Posterior vena cava (tissue), 2 donors: ENCODE measurements around the gene DARS1. TPM values are rescaled to one million over a fixed set of nuclear protein-coding genes. Genes with fewer than 3 reads are reported as not detected.
A peak's percentile ranks its signal among the peaks of the same experiment; 100 is the strongest.

ENCODE experiments used
- DNase-seq: peaks from one replicate; pipeline ENCODE4 v3.0.0-alpha.2; 2020; ENCODE audit warnings: low spot score
- intact Hi-C, 2 donors: fragments of 100-400 bp; cut with DNase I; formaldehyde crosslinking; loops; one replicate each; pipeline versions ENCODE4 v1.14.1 to v1.14.2; 2022 to 2023
- total RNA-seq, 2 donors: library from RNA; stranded (reverse); fragmentation: NEBNext Ultra II Directional; extraction: Animal tissue kit (Norgen Biotek cat#: 25700); gene quantifications; one replicate each; pipeline ENCODE4 v1.2.1, GENCODE V29; 2021
- donor health status: DM: yes; HTN: yes; CAD: no.
- donor health status: DM: yes; HTN: yes; CAD: no.

The DARS1 gene
- total RNA-seq, 2 donors from 2014 or later, result 52.7 to 85.2 TPM

GRCh38 chr2:136019306-136019705, 33.9 kb upstream of the DARS1 start:
- no peak for DNase-seq
- intact Hi-C loops, result no loop called here

- no peak for DNase-seq
- intact Hi-C loops, result no loop called here
Measured at GRCh38 chr2:136017786-136018185, 32.4 kb upstream of the DARS1 start.

GRCh38 chr2:136016836-136017235, 31.4 kb upstream of the DARS1 start:
- DNase-seq, result no peak
- intact Hi-C loops, result no loop called here

DNA sequence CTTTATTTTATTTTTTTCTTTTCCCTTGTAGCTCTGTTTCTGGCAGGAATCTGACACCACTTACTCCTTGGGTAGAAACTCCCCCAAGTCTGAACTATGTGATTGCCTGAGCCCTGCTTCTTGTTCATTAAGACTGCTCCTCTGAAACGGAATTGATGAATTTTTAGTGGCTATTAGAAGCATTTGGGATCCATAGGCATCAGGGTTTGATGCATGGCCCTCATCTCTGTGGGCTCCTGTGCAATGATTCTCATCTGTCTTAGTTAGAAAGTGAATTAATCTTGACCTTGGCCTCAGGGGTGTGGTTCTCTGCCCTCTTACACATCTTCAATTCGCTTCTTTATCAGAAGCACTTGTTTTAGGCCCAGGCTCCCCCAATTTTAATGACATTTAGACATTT, 31.0 kb upstream of the DARS1 start:
- DNase-seq, result no peak
- intact Hi-C loops, result no loop called here

GRCh38 chr2:136015699-136016098, 30.3 kb upstream of the DARS1 start:
- DNase-seq, result no peak
- intact Hi-C loops, result no loop called here

GRCh38 chr2:136014411-136014810, 29.0 kb upstream of the DARS1 start:
- intact Hi-C loops, result no loop called here
- no peak for DNase-seq

- no peak for DNase-seq
- intact Hi-C loops, result no loop called here
Measured at GRCh38 chr2:136013955-136014354, 28.5 kb upstream of the DARS1 start.

DNA sequence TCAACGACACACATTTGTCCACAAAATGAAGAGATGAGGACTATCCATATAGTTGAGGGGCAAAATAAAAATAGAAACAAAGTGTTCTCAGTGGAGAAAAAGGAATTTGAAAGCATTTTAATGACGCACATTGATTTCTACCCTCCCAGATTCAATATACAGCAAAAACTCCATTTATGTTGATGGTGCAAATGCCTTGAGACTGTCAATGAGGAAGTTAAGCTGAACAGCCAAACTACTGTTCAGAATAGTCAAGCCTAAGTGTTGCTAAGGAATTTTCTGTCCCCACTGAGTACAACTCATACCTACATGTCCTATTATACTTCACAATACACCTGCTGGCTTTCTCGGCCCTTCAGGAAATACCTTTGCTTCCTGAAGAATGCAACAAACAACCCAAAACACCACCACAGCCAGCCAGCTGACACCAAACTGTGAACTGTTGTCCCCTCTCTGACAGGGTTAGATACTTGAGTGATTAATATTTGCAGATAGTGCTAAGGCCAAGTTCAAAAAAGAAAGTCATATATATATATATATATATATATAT, 27.8 kb upstream of the DARS1 start:
- no peak for DNase-seq
- intact Hi-C loops, result no loop called here

GRCh38 chr2:136012315-136012714, 26.9 kb upstream of the DARS1 start:
- DNase-seq, result no peak
- intact Hi-C loops, result no loop called here

GRCh38 chr2:136010126-136010525, 24.7 kb upstream of the DARS1 start:
- no peak for DNase-seq
- intact Hi-C loops, result no loop called here

GRCh38 chr2:136008205-136008865, 22.9 kb upstream of the DARS1 start:
- DNase-seq, result peak; percentile 88
- intact Hi-C loops, result no loop called here

DNA sequence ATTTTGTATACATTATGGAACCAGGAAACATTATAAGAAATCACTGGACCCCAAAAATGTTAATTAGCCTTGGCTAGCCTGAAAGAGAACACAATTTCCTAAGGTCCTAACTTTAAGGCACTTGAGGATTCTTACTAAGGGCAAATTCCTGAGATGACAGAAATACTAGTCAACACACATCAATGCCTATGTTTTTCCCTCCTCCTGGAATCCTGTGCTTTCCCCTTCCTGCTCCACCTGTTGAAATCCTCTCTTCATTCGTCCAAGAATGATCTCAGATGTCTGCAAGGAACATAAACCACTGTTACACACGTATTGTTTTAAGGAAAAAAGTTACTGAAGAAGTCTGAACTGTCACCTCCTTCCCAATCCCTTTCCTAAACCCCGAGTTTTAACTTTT, 21.2 kb upstream of the DARS1 start:
- intact Hi-C loops, result no loop called here
- no peak for DNase-seq

- intact Hi-C loops, result no loop called here
- DNase-seq, result no peak
Measured at GRCh38 chr2:136005462-136006196, 20.2 kb upstream of the DARS1 start.

DNA sequence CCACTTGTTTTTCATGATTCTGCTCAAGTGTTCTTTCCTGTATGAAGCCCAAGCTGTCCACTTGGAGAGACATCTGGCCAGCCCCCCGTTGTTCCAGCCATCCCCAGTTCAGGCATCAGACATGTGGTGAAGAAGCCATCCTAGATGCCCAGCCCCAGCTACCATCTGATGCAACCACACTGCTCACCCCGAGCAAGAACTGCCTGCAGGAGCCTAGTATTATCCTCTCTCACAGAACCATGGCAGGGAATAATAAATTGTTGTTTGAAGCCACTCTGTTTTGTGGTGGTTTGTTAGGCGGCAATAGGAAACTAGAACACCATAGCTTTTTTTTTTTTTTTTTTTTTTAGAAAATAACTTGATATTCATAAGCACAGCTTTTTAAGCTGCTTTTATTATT, 19.5 kb upstream of the DARS1 start:
- DNase-seq, result no peak
- intact Hi-C loops, result no loop called here

DNA sequence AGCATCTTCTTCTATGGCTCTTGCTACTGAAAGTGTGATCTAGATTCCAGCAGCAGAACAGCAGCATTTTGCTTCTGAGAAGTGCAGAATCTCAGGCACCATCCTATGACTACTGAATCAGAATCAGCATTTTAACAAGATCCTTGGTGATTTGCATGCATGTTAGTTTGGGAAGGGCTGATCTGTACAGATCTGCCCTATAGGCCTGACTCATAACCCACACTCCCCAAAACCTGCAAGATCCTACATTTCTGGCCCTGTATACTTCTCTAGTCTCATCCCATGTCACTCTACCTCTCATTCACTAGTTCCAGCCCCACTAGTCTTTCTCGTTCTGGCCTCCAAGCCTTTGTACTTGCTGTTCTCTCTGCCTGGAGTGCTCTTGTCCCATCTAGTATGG, 15.7 kb upstream of the DARS1 start:
- intact Hi-C loops, result no loop called here

DNA sequence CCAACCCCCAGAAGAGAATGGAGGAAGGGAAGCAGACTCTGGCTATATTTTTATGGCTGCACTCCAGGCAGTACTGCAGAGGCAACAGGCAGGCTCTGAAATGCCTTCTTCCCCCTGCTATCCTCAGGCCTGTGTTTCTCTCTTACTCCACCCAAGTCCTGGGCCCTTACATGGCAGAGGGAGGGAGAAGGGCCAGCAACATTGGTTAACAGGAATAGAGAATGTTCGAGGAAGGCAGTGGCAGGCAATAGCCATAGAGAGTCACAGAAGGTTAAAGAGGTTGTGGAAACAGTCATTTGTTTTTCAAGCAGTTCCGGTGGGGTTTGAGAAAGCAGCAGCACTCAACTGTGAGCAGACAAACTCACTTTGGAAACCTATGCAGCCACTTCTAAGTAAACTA, 15.1 kb upstream of the DARS1 start:
- intact Hi-C loops, result no loop called here
- DNase-seq, result no peak

More for the DNA sequence above, 15.7 kb upstream of the DARS1 start:
- no peak for DNase-seq

DNA sequence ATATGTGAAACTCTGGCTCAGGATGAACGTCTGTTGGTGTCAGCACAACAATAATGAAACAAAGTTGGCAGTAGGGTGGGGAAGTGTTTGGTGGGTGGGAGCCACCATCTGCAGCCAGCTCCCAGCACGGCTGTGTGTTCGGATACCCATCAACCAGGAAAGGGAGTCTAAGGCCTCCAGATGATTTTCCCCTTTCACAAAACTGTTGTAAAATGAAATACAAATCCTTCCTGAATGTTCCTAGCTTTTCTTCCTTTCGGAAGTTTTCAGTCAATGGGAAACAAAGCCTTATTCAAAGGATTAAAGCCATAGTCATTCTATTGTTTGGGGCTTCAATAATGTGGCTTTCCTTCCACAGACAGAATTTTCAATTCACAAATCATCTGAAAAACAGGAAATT, 14.5 kb upstream of the DARS1 start:
- intact Hi-C loops, result loop anchor here in 1 of 2 donors (10.0 kb wide), 1 partner anchor 1785 kb away; no protein-coding TSS in a partner anchor
- no peak for DNase-seq

- DNase-seq, result no peak
- intact Hi-C loops, result loop anchor here in 1 of 2 donors (10.0 kb wide), 1 partner anchor 1786 kb away; no protein-coding TSS in a partner anchor
Measured at GRCh38 chr2:135998879-135999278, 13.5 kb upstream of the DARS1 start.

GRCh38 chr2:135997380-135997779, 12.0 kb upstream of the DARS1 start:
- intact Hi-C loops, result loop anchor here in 1 of 2 donors (10.0 kb wide), 1 partner anchor 1787 kb away; no protein-coding TSS in a partner anchor
- no peak for DNase-seq

DNA sequence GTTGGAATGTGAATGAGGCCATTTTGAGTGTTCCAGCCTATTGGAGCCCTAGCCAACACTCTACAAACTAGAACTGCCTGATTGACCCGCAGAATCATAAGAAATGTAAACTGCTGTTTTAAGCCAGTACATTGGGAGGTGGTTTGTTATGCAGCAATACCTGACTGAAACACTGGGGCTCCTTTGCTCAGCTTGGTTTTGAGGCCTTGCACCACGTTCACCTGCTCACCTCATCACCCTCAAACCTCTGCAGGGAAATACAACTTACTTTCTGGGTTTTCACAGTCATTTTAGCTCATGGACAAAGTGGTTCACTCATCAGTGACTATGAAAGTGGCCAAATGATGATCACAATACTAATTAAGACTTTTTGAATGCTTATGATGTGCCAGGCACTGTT, 10.9 kb upstream of the DARS1 start:
- DNase-seq, result no peak
- intact Hi-C loops, result loop anchor here in 1 of 2 donors (10.0 kb wide), 1 partner anchor 1788 kb away; no protein-coding TSS in a partner anchor
